ENCODE results near the gene F8.

- TF ChIP-seq CTCF (conservative IDR thresholded peaks at IDR 0.05): no peak
- no peak for TF ChIP-seq EZH2 (IDR thresholded peaks at IDR 0.05; ENCODE audit: low read depth)
Measured at GRCh38 chrX:154815274-154815818, 207.2 kb downstream of the F8 start.
